WERI-Rb-1 (cell line): Measurements from ENCODE around the gene AFDN.

Experiments
- DNase-seq: peaks from one replicate; pipeline ENCODE4 v3.0.0-alpha.2; 2020
- H3K27ac ChIP-seq: fragments of 250-450 bp; sonication (Bioruptor Pico); 2 replicates; pipeline ENCODE4 v1.5.1; 2020; ENCODE audit warnings: mild to moderate bottlenecking, moderate library complexity
- H3K27me3 ChIP-seq: fragments of 250-450 bp; sonication (Bioruptor Pico); 2 replicates; pipeline ENCODE4 v1.5.1; 2021; ENCODE audit warnings: mild to moderate bottlenecking, low read depth, moderate library complexity; ENCODE audit not compliant: insufficient read depth, severe bottlenecking
- H3K36me3 ChIP-seq: fragments of 250-450 bp; sonication (Bioruptor Pico); 2 replicates; pipeline ENCODE4 v1.5.1; 2020; ENCODE audit warnings: mild to moderate bottlenecking, moderate library complexity
- H3K4me3 ChIP-seq: 2 replicates; pipeline ENCODE4 v1.5.1; 2011; ENCODE audit warnings: low read depth, mild to moderate bottlenecking, control low read depth, low read length
- H3K9me3 ChIP-seq: fragments of 250-450 bp; sonication (Bioruptor Pico); 2 replicates; pipeline ENCODE4 v1.5.1; 2021; ENCODE audit warnings: mild to moderate bottlenecking, moderate library complexity; ENCODE audit not compliant: severe bottlenecking
- TF ChIP-seq, protein P1 (sequence below): IDR thresholded peaks from 2 replicates; pipeline ENCODE4 v1.5.1; 2011; ENCODE audit warnings: low read depth, mild to moderate bottlenecking, control low read depth, inconsistent platforms, low read length

The AFDN gene

DNA sequence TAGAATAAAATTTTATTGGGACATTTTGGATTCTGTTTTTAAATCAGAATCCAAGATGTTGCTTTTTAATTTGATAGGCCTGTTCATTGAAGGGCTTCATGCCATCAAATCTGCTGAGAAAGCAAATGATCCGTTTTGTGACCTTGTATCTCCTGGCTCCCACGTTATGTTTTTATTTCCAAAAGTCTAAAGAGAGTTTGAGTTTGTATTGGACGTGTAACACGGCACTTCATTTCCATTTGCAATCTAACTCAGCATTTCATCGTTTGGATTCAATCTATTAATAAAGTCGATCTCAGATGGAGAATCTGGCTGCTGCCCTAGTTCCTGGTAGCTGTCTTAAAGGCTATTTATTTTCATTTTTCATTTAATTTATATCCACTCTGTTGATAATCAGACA lies 187.7 kb downstream of the AFDN start:
- TF ChIP-seq, protein P1, sequence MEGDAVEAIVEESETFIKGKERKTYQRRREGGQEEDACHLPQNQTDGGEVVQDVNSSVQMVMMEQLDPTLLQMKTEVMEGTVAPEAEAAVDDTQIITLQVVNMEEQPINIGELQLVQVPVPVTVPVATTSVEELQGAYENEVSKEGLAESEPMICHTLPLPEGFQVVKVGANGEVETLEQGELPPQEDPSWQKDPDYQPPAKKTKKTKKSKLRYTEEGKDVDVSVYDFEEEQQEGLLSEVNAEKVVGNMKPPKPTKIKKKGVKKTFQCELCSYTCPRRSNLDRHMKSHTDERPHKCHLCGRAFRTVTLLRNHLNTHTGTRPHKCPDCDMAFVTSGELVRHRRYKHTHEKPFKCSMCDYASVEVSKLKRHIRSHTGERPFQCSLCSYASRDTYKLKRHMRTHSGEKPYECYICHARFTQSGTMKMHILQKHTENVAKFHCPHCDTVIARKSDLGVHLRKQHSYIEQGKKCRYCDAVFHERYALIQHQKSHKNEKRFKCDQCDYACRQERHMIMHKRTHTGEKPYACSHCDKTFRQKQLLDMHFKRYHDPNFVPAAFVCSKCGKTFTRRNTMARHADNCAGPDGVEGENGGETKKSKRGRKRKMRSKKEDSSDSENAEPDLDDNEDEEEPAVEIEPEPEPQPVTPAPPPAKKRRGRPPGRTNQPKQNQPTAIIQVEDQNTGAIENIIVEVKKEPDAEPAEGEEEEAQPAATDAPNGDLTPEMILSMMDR: no peak
- H3K27me3 ChIP-seq: no peaks in the 10 kb centered on the region
- H3K4me3 ChIP-seq: no peak overlapping the region
- DNase-seq: no peak
- no peak overlapping the region for H3K27ac ChIP-seq
- no peaks in the 10 kb centered on the region for H3K36me3 ChIP-seq
- H3K9me3 ChIP-seq: peaks cover 20% of the 10 kb centered on the region

DNA sequence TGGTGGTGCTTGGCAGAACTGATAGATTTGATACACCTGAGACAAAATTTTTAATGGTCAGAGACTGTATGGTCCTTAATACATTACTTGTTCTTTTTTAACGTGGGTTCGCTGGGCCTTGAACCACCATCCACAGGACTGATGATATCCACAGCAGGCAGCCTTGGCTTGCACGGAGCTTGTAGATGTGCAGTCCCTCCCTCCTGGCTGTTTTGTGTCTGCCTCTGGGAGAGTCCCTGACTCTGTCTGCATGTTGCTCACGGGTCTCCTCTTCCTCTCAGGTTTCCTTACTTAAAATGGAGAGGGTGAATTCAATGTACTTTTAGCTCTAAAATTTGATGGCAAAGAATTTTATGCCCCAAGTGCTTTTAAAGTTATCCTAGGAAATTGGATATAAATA lies 188.3 kb downstream of the AFDN start:
- no peak overlapping the region for H3K4me3 ChIP-seq
- no peaks in the 10 kb centered on the region for H3K27me3 ChIP-seq
- TF ChIP-seq, protein P1: no peak
- H3K27ac ChIP-seq: no peak overlapping the region
- H3K36me3 ChIP-seq: no peaks in the 10 kb centered on the region
- DNase-seq: no peak
- H3K9me3 ChIP-seq: peaks cover 20% of the 10 kb centered on the region

DNA sequence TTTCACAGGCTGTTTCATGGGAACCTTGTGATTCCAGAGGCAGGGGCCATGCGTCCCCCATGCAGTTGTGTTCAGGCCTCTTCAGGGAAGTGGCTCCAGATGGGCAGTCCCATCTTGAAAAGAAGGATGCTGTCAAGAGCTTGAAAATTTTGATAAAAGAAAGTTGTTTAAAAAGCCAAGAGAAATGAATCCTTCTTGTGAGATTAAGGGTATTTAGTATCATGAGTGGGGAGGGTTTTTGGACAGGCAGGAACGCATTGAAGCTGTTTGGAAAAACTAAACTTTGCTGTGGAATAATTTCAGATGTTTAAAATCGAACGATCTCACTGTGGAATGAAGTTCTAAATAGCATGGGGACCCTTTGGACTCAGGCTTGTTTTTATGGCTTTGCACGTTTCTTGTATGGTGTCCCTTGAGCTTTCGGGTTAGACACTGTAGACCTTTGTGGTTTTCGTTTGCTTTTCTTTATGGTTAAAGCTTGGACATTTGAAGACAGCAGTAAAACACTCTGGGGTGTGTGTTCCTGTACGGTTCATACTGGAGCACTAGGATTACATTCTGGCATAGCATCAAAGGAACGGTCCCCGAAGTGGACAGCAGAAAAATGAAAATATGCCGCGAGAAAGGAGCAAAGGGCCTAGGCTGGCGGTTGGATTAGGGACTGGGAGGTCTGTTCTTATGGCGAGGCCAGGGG lies 188.9 kb downstream of the AFDN start:
- TF ChIP-seq, protein P1: no peak
- DNase-seq: no peak
- Histone ChIP-seq H3K4me3 (no peak overlapping the region), H3K9me3 (peaks cover 17% of the 10 kb centered on the region), H3K36me3 (no peaks in the 10 kb centered on the region), H3K27me3 (no peaks in the 10 kb centered on the region), H3K27ac (no peak overlapping the region)

DNA sequence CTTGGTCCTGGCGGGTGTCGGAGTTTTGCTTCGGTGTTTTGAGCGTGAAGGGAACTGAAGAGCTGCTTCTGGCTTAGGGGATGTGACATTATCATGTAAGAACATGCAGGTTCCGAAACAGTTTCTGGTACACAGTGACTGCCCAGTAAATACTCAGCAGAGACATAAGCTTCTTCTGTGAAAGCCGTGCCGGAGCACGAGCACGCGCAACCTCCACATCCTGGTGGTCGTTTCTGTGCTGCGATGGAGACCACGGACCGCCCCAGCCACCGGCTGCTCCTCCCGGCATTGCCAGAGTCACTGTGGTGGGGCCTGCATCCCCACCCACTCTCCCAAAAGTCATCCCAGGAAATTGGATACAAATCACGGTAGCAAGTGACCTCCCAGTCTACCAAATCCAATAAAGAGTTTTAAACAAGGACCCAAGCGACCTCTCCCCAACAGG lies 189.5 kb downstream of the AFDN start:
- no peaks in the 10 kb centered on the region for H3K36me3 ChIP-seq
- no peak for DNase-seq

DNA sequence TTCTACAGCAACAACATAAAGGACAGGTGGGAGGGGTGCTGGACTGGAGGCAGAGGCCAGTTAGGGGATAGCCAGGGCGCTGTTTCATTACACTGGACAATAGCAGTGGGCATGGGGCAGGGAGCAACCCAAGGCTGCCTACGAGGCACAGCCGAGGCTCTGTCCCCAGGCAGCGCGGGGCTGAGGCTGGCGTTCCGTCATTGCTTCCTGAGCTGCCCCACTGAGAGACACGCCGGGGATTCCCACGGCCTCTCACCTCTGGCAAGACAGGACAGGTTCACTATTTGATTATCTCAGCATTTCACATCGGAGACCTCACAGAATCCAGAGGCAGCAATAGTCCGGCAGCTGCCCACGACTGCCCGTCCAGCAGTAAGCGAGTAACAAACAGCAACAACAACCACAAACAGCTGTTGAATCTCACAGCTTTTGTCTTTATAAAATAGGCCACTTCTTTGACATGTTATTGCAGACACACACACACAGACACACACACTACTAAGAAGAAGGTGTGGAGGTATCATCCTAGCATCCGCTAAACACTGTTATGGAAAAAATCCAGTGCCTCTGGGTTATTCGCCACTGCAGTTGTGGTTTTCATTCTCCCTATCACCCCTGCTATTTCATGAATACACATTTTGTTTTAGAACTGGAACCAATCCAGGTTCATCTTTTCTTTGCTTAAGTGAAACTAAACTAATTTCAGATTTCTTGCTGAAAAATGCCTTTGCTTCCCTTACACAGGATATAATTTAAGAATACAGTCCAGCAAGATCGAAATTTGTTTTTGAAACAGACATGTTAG lies 190.2 kb downstream of the AFDN start:
- H3K27me3 ChIP-seq: no peaks in the 10 kb centered on the region
- TF ChIP-seq, protein P1: no peak
- H3K9me3 ChIP-seq: peaks cover 8% of the 10 kb centered on the region
- H3K27ac ChIP-seq: no peak overlapping the region
- no peak overlapping the region for H3K4me3 ChIP-seq
- no peaks in the 10 kb centered on the region for H3K36me3 ChIP-seq
- no peak for DNase-seq

More for the DNA sequence above, 189.5 kb downstream of the AFDN start:
- Histone ChIP-seq H3K27ac (no peak overlapping the region), H3K4me3 (no peak overlapping the region), H3K27me3 (no peaks in the 10 kb centered on the region), H3K9me3 (peaks cover 13% of the 10 kb centered on the region)
- TF ChIP-seq, protein P1: no peak
